HUES48 (cell line): ENCODE measurements around the gene TMEM123.

ENCODE experiments used
- H3K27ac ChIP-seq: one replicate; pipeline ENCODE4 v1.7.0; 2013; ENCODE audit warnings: low read depth, low read length, inconsistent platforms
- H3K27me3 ChIP-seq: 2 replicates; pipeline ENCODE4 v1.6.1; 2013; ENCODE audit warnings: mild to moderate bottlenecking, low read length; ENCODE audit not compliant: control insufficient read depth, insufficient read depth
- H3K36me3 ChIP-seq: 2 replicates; pipeline ENCODE4 v1.6.1; 2013; ENCODE audit warnings: low read length; ENCODE audit not compliant: control insufficient read depth, insufficient read depth
- H3K4me1 ChIP-seq: 2 replicates; pipeline ENCODE4 v1.6.1; 2013; ENCODE audit warnings: mild to moderate bottlenecking, low read length; ENCODE audit not compliant: control insufficient read depth, insufficient read depth
- H3K4me3 ChIP-seq: 2 replicates; pipeline ENCODE4 v1.5.1; 2013; ENCODE audit warnings: mild to moderate bottlenecking, low read depth, low read length
- H3K9ac ChIP-seq: 2 replicates; pipeline ENCODE4 v1.6.1; 2013; ENCODE audit warnings: mild to moderate bottlenecking, low read depth, low read length, moderate library complexity
- H3K9me3 ChIP-seq: 2 replicates; pipeline ENCODE4 v1.6.1; 2013; ENCODE audit warnings: low read length; ENCODE audit not compliant: control insufficient read depth, insufficient read depth

The TMEM123 gene

GRCh38 chr11:102459393-102459792, 6.8 kb upstream of the TMEM123 start:
- no peak overlapping the region for H3K9ac ChIP-seq
- no peak overlapping the region for H3K27ac ChIP-seq
- no peaks in the 10 kb centered on the region for H3K36me3 ChIP-seq
- H3K4me3 ChIP-seq = no peak overlapping the region
- no peaks in the 10 kb centered on the region for H3K9me3 ChIP-seq
- H3K27me3 ChIP-seq = peaks cover 11% of the 10 kb centered on the region
- peaks cover 9% of the 10 kb centered on the region for H3K4me1 ChIP-seq

GRCh38 chr11:102458548-102458947, 6.0 kb upstream of the TMEM123 start:
- H3K36me3 ChIP-seq = no peaks in the 10 kb centered on the region
- H3K4me1 ChIP-seq = peaks cover 18% of the 10 kb centered on the region
- no peaks in the 10 kb centered on the region for H3K9me3 ChIP-seq
- peaks cover 19% of the 10 kb centered on the region for H3K27me3 ChIP-seq
- H3K9ac ChIP-seq = no peak overlapping the region
- no peak overlapping the region for H3K4me3 ChIP-seq
- no peak overlapping the region for H3K27ac ChIP-seq

- Histone ChIP-seq H3K4me3 (no peak overlapping the region), H3K9ac (no peak overlapping the region), H3K9me3 (no peaks in the 10 kb centered on the region), H3K27ac (no peak overlapping the region), H3K27me3 (peaks cover 22% of the 10 kb centered on the region), H3K36me3 (no peaks in the 10 kb centered on the region), H3K4me1 (peaks cover 24% of the 10 kb centered on the region)
These were observed 5.3 kb upstream of the TMEM123 start for GRCh38 chr11:102457865-102458264.

GRCh38 chr11:102457056-102457677, 4.6 kb upstream of the TMEM123 start:
- Histone ChIP-seq H3K4me1 (peaks cover 24% of the 10 kb centered on the region), H3K27me3 (peaks cover 22% of the 10 kb centered on the region)

GRCh38 chr11:102456381-102456780, 3.8 kb upstream of the TMEM123 start:
- Histone ChIP-seq H3K4me1 (peaks cover 24% of the 10 kb centered on the region), H3K27me3 (peaks cover 23% of the 10 kb centered on the region), H3K9me3 (no peaks in the 10 kb centered on the region), H3K36me3 (no peaks in the 10 kb centered on the region), H3K9ac (no peak overlapping the region), H3K4me3 (no peak overlapping the region), H3K27ac (no peak overlapping the region)

More at GRCh38 chr11:102457056-102457677, 4.6 kb upstream of the TMEM123 start:
- H3K27ac ChIP-seq = no peak overlapping the region
- H3K4me3 ChIP-seq = no peak overlapping the region
- H3K36me3 ChIP-seq = no peaks in the 10 kb centered on the region
- H3K9me3 ChIP-seq = no peaks in the 10 kb centered on the region
- H3K9ac ChIP-seq = no peak overlapping the region

GRCh38 chr11:102453921-102454320, 1.4 kb upstream of the TMEM123 start:
- peak overlapping the region; percentile 85; the same call in 1 of the 2 replicates for H3K4me3 ChIP-seq
- no peaks in the 10 kb centered on the region for H3K36me3 ChIP-seq
- H3K9me3 ChIP-seq = no peaks in the 10 kb centered on the region
- H3K4me1 ChIP-seq = peaks cover 42% of the 10 kb centered on the region
- H3K9ac ChIP-seq = no peak overlapping the region
- peaks cover 42% of the 10 kb centered on the region for H3K27me3 ChIP-seq
- no peak overlapping the region for H3K27ac ChIP-seq

- peaks cover 42% of the 10 kb centered on the region for H3K27me3 ChIP-seq
- H3K36me3 ChIP-seq = peaks cover 4% of the 10 kb centered on the region; the same call in 1 of the 2 replicates
- H3K27ac ChIP-seq = peak overlapping the region; percentile 91
- H3K9me3 ChIP-seq = no peaks in the 10 kb centered on the region
- peak overlapping the region; percentile 59 for H3K9ac ChIP-seq
- H3K4me1 ChIP-seq = peaks cover 42% of the 10 kb centered on the region
- peak overlapping the region; percentile 85 for H3K4me3 ChIP-seq
These were observed 734 bp upstream of the TMEM123 start for GRCh38 chr11:102453302-102453695.

GRCh38 chr11:102451681-102452460, 694 bp downstream of the TMEM123 start:
- Histone ChIP-seq H3K27ac (peak overlapping the region; percentile 91), H3K27me3 (peaks cover 42% of the 10 kb centered on the region), H3K9ac (peak overlapping the region; percentile 89), H3K4me1 (peaks cover 42% of the 10 kb centered on the region), H3K36me3 (peaks cover 17% of the 10 kb centered on the region; the same call in 1 of the 2 replicates), H3K4me3 (peak overlapping the region; percentile 85), H3K9me3 (no peaks in the 10 kb centered on the region)

- H3K9me3 ChIP-seq = no peaks in the 10 kb centered on the region
These were observed 1.4 kb downstream of the TMEM123 start for GRCh38 chr11:102451041-102451680.

GRCh38 chr11:102449651-102450570, 2.7 kb downstream of the TMEM123 start:
- H3K27ac ChIP-seq = no peak overlapping the region
- no peaks in the 10 kb centered on the region for H3K9me3 ChIP-seq
- H3K4me1 ChIP-seq = peaks cover 38% of the 10 kb centered on the region
- H3K36me3 ChIP-seq = peaks cover 28% of the 10 kb centered on the region
- H3K27me3 ChIP-seq = peaks cover 34% of the 10 kb centered on the region
- H3K9ac ChIP-seq = no peak overlapping the region
- H3K4me3 ChIP-seq = no peak overlapping the region

More at GRCh38 chr11:102451041-102451680, 1.4 kb downstream of the TMEM123 start:
- peaks cover 42% of the 10 kb centered on the region for H3K27me3 ChIP-seq
- H3K36me3 ChIP-seq = peaks cover 21% of the 10 kb centered on the region; the same call in 1 of the 2 replicates
- peaks cover 42% of the 10 kb centered on the region for H3K4me1 ChIP-seq
- H3K4me3 ChIP-seq = peak overlapping the region; percentile 85
- H3K27ac ChIP-seq = peak overlapping the region; percentile 91
- peak overlapping the region; percentile 89 for H3K9ac ChIP-seq
